A673 (cell line): ENCODE results near the gene AQP2.

ENCODE experiments used
- CTCF ChIP-seq: fragments of 300-800, 200-600 bp; sonication (generic); conservative IDR thresholded peaks from 2 replicates; pipeline ENCODE4 v1.5.1; 2017; ENCODE audit warnings: low read depth, mild to moderate bottlenecking, antibody characterized with exemption, low read length, moderate library complexity, mixed read lengths
- EZH2 ChIP-seq: fragments of 200-600 bp; sonication (generic); IDR thresholded peaks from 2 replicates; pipeline ENCODE4 v1.6.1; 2017; ENCODE audit warnings: borderline replicate concordance, low read depth, mild to moderate bottlenecking, mixed read lengths, antibody characterized with exemption, low read length; ENCODE audit not compliant: poor library complexity, severe bottlenecking

DNA sequence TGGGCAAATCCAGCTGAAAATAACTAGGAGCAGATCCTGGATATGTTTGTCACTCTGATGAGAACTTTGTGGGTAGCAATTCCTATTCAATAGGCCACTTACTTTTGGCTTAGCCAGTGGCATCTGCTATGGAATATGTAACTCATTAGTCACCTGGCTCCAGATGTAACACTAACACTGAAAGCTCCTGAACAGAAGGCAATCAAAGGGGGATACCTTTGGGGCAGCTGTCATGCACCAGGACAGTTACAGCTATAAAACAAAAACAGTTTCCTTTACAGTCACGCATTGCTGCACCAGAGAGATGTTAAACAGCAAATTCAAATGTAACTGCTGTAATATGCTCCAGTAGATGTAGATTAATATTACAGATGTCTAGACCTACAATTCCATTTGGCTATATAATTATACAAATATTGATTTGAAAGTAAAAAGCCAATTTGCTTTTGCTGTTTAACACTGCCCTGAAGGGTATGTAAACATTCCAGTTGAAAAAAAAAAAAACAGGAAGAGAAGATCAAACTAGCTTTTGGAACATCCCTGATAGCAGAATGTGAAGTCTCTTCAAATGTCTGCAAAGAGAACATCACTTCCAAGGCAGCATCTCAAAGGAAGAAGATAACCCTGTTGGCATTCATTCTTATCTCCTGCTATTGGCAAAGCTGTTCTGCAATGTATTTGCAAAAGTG is 56.4 kb downstream of the AQP2 start:
- TF ChIP-seq CTCF (no peak), EZH2 (no peak)
